Uterus (tissue), 2 donors: ENCODE data around the gene IGF2R.

Experiments used
- POLR2A ChIP-seq, 2 donors: fragments of 450-650 bp; IDR thresholded peaks; one replicate each; pipeline ENCODE4 v1.6.1; 2016; ENCODE audit warnings: antibody characterized with exemption in 2 of 2, mild to moderate bottlenecking in 1 of 2, moderate library complexity in 1 of 2
- TF ChIP-seq, protein P1 (sequence below), 4 experiments: fragments of 200-600 bp in 2 of 4; fragments of 450-650 bp in 2 of 4; sonication (generic) in 2 of 4; IDR thresholded peaks; one replicate each; pipeline ENCODE4 v1.5.1; 2016 to 2019; ENCODE audit warnings: antibody characterized with exemption in 4 of 4, mild to moderate bottlenecking in 2 of 4, moderate library complexity in 1 of 4

DNA sequence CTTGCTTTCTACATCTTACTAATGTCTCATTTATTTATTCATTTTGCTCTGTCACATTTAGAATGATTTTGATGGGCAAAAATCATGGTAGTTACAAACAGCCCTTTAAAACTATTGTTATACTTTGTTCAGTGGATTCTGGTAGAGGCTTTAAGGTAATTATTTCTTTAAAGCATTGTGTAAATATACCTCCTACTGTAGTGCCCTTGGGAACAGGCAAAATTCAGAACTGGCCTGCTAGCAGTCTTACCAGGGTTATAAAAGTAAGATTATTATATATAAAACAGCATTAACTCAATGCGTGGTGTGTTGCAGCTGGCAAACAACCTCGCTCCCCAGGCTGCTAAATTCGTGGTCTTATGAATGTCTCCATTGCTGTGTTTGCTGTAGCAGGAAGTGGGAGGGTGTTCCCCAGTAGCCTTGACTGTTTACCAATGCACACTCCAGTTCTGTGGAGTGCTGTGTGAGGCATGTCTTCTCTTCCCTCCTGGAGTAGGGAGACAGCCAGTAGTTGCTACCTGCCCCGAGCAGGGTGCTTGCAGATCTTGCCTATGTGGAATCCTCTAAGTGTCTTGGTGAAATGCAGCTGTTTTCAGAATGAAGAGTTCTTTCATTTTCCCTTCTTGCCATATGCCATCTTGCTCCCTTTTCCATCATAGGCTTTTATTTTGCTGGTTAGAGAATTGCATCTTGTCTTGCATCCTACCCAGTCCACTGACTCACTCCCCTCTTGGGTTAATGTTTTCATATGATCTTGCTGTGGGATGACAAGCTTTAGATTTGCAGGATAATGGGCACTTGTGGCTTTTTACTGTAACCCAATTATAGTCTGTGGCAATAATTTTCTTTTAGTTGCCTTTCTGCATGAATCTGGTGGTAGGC, 45.3 kb downstream of the IGF2R start:
- no peak for TF ChIP-seq POLR2A (IDR thresholded peaks at IDR 0.05)
- TF ChIP-seq, protein P1, sequence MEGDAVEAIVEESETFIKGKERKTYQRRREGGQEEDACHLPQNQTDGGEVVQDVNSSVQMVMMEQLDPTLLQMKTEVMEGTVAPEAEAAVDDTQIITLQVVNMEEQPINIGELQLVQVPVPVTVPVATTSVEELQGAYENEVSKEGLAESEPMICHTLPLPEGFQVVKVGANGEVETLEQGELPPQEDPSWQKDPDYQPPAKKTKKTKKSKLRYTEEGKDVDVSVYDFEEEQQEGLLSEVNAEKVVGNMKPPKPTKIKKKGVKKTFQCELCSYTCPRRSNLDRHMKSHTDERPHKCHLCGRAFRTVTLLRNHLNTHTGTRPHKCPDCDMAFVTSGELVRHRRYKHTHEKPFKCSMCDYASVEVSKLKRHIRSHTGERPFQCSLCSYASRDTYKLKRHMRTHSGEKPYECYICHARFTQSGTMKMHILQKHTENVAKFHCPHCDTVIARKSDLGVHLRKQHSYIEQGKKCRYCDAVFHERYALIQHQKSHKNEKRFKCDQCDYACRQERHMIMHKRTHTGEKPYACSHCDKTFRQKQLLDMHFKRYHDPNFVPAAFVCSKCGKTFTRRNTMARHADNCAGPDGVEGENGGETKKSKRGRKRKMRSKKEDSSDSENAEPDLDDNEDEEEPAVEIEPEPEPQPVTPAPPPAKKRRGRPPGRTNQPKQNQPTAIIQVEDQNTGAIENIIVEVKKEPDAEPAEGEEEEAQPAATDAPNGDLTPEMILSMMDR (IDR thresholded peaks at IDR 0.05): no peak
